Colon (tissue), 2 donors: Measurements from ENCODE around the gene TGFB1.

Experiments
- FAIRE-seq: peaks from 2 replicates; lab custom pipeline; 2012; peaks lifted over from hg19 to GRCh38; lab: Jason Lieb, UNC
- donor health status: control.
- donor health status: control.

The TGFB1 gene

DNA sequence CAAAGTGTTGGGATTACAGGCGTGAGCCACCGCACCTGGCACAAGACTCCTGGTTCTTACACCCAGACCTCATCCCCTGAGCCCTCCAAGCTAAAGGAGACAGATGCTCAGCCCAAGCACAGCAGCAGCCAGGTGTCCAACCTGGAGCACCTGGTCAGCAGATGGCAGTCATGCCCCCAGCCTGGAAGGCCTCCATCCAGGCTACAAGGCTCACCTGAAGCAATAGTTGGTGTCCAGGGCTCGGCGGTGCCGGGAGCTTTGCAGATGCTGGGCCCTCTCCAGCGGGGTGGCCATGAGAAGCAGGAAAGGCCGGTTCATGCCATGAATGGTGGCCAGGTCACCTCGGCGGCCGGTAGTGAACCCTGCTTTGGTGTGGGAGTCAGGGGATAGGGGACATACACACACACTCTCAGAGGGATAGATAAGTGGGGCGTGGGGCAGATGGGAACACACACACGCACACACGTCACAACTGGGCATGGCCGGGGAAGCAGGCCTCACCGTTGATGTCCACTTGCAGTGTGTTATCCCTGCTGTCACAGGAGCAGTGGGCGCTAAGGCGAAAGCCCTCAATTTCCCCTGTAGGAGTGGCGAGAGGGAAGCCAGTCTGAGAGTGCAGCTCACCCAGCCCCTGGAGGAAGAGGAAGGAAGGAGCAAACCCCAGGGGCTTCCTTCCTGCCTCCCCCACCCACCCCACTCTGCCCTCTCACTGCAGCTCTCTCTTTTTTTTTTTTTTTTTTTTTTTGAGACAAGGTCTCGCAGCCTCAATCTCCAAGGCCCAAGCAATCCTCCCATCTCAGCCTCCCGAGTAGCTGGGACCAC is 11.8 kb downstream of the TGFB1 start:
- no peak for FAIRE-seq

DNA sequence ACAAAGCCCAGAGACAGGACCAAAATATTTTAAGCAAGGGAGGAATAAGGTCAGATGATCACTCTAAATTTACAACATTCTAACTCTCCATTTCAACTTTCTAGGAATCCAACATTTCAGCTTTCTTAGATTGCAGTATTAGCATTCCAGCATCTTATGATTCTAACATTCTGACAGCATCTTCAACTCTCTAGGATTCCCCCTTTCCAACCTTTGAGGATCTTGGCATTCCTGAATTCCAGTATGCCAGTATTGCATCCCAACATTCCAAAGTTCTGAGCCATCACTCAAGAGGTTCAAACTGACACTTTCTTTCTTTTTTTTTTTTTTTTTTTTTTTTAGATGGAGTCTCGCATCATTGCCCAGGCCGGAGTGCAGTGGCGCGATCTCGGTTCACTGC is 13.8 kb downstream of the TGFB1 start:
- no peak for FAIRE-seq

DNA sequence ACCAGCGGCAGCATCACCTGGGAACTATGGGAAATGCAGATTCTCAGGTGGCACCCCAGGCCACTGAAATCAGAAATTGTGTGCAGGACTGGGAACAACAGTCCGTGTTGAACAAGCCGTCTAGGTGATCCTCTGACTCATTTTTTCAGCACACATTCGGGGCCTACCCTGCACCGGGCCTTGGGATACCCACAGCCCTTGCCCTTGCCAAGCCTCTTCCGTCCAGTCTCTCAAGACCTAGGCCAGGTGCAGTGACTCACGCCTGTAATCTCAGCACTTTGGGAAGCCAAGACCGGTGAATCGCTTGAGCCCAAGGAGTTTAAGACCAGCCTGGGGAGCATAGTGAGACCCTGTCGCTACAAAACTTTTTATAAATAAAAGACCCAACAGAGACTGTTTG is 18.3 kb downstream of the TGFB1 start:
- no peak for FAIRE-seq

DNA sequence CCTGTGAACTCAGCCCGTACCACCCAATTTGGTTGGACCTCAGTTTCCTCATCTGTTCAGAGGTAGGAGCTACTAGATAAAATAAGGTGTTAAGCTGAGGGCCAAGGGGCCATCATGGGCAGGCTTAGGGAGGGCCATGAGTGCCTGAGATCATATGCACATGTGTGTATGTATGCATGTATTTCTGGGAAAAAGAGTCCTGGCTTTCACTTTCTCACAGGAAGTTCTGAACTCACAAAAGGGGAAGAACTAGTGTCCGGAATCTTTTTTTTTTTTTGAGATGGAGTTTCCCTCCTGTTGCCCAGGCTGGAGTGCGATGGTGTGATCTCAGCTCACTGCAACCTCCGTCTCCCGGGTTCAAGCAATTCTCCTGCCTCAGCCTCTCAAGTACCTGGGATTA is 18.9 kb downstream of the TGFB1 start:
- no peak for FAIRE-seq

DNA sequence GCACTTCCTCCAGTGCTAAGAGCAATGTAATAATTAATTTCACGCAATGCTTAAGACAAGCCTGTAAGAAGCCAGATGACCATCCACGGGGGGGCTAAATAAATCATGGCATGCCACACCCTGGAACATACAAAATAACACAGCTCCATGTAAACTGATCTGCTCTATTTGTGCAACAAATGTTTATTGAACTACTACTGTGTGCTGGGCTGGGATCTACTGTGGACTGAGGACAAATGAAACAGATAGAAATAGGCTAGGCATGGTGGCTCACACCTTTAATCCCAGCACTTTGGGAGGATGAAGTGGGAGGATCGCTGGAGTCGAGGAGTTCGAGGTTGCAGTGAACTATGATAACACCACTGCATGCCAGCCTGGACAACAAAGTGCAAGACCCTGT is 21.3 kb downstream of the TGFB1 start:
- FAIRE-seq = no peak

DNA sequence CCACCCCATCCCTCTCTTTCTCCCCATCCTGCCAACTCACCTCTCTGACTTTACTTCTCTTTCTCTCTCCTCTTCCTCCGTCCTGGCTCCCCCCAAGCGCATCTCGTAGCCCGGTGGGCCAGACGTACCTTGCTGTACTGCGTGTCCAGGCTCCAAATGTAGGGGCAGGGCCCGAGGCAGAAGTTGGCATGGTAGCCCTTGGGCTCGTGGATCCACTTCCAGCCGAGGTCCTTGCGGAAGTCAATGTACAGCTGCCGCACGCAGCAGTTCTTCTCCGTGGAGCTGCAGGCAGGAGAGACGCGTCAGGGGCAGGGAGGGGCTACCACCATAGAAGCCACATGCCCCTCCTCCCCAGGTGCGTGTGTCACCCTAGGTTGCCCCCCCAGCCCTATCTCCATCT is 21.7 kb downstream of the TGFB1 start:
- FAIRE-seq = no peak

DNA sequence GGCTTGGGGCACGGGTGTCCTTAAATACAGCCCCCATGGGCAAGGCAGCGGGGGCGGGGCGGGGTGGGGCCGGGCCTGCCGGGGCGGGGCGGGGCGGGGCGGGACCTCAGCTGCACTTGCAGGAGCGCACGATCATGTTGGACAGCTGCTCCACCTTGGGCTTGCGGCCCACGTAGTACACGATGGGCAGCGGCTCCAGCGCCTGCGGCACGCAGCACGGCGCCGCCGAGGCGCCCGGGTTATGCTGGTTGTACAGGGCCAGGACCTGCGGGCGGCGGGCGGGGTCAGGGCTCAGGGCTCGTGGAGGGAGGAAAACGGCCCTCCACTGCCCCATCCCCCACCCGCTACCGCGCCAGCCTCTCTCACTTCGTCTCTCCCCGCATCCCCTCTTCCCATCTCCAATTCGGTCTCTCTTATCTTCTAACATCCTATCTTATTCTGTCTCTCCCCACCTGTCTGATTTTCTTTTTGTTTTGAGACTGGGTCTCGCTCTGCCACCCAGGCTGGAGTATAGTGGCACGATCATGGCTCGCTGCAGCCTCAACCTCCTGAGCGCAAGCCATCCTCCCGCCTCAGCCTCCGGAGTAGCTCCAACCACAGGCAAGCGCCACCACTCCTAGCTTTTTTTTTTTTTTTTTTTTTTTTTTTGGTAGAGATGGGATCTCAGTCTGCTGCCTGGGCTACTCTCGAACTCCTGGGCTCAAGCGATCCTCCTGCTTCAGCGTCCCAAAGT is 22.6 kb downstream of the TGFB1 start:
- FAIRE-seq = no peak

DNA sequence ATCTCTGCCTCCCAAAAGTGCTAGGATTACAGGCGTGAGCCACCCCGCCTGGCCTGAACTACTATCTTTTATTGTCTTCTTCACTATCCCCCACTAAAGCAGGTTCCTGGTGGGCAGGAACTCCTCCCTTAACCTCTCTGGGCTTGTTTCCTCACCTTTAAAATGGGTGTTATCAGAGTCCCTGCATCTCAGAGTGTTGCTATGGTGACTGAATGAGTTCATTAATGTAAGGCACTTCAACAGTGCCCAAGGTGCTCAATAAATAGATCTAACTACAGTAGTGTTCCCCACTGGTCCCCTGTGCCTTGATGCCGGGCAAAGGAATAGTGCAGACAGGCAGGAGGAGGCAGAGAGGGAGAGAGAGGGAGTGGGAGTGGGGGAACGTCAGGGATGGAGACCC is 23.2 kb downstream of the TGFB1 start:
- FAIRE-seq = no peak

DNA sequence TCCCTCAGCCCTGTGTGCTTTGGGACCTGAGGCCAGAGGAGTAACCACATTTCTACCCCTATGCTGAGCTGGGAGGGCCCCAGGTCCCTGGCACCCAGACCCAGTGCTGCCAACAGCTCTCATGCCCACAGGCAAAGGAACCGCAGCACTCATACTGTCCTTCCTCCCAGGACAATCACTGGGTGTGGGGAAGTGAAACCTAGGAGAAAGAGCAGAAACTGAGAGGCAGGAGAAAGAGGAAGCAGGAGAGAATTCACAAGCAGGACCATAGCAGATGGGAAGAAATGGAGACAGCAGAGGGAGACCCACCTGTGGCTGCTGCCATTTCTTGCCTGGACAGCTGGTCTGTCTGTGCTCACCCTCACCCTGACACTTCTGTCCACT is 24.9 kb downstream of the TGFB1 start:
- no peak for FAIRE-seq

DNA sequence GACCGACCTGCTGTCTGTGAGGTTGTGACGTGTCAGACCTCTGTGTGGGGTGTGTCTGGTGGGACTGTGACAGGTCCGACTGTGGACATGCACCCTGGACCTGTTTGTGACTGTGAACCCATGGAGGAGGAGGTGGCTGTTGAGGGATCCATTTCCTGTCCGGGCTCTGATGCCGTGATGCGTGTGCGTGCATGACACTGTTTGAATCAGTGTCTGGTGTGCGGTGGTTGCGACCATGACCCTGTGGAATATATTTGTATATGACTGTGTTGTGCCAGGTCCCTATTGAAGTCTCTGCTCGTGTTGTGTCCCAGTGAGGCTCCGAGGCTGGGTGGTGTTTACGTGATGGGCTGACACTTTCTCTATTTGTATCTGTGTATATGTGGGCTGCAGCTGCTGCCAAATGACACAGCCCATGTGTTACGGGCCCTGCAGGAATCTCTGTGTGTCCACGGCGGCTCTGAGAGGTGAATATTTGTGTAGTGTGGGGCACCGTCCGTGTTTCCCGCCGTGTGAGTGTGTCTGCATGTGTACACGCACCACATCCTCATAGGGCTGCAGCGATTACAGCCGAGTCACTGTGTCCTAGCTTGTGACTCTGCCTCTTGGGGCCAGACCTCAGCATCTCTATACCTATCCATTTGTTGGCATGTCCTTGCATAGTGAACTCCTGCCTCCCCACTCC is 25.4 kb downstream of the TGFB1 start:
- FAIRE-seq = no peak

DNA sequence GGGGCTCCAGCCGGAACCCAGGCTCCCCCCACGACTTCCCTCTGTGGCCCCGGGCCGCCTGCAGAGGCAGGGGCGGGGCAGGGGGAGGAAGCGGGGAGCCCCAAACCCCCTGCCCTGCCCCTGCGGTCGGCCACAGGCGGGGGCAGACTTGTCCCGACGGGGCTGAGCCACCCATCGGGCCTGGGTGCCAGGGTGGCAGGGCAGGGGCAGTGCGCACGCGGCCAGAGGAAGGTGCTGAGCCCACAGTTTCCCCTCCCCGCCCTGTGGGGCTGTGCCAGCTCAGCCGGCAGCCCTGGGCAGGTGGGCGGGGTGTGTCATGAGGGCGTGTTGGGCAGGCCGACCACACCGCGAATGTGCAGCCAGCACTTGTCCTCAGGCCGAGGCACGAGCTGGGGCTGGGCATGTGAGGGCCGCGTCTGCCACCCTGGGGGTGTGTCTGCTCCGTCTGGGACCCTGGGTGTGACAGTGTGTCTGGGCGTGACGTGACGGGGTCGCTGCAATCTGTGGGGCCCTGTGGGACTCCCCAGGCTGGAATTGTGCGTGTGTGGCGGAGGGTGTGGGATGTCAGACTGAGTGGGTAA is 26.1 kb downstream of the TGFB1 start:
- FAIRE-seq = no peak

DNA sequence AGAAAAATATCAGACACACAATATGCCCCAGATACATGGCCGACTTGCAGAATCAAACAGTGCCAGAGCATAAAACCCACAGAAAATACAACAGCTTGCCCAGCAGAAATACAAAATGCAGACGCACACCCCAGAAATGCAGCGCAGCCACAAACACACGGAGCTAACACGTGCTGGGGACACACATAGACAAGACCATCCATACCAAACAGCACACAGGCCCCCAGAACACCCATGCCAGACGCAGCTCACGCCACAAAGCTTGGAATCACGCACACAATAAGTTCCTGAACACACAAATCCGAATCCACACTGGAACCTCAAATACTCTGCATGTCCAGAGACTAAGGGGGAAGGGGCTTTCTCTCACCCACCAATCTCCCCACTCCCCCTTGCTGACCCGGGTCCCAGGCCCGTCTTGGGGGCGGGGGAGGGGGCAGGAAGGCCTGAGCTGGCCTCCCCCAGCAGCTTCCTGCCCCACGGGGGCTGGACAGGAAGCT is 26.6 kb downstream of the TGFB1 start:
- FAIRE-seq = no peak

DNA sequence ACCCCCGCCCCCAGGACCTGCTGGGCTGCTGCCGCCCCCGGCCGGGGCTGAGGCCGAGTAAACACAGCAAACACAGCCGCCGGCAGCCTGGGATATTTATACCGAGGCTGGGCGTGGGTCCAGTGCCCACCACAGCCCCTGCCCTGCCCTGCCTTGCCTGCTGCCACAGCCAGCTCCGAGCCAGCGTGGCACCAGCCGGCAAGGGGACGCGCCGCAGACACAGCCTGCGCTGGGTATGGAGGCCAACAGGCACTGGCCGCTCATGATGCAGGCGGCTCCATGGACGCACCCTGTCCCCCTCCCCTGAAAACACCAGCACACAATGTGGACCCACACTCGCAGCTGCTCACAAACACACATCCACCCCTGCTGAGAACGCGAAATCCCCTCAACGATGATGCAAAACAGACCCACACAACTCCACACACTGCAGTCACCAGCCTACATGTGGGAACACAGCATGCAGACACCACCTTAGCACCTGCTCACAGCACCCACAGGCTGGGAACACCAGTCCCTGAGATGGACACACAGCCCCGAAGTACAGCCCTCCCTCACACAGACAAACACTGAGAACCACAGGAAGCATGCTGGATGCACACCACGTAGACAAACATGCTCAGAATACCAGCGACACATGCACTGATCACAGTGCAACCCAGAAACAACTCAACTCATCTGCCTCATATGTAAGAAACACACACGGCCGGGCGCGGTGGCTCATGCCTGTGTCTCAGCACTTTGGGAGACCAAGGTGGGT is 27.6 kb downstream of the TGFB1 start:
- no peak for FAIRE-seq

DNA sequence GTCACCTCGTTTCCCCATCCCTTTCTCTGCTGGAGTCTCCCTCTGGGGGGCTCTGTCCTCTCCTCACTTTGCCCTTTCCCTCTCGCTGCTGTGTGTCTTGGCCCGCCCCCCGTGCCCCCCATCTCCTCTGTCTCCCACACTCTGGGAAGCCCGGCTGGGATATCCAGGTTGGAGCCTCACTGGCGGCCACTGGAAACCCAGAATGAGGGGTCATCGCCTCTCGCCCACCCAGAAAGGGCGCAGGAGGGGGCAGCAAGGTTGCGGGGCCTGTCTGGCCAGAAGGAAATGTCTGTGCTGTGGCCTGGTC is 28.1 kb downstream of the TGFB1 start:
- no peak for FAIRE-seq

DNA sequence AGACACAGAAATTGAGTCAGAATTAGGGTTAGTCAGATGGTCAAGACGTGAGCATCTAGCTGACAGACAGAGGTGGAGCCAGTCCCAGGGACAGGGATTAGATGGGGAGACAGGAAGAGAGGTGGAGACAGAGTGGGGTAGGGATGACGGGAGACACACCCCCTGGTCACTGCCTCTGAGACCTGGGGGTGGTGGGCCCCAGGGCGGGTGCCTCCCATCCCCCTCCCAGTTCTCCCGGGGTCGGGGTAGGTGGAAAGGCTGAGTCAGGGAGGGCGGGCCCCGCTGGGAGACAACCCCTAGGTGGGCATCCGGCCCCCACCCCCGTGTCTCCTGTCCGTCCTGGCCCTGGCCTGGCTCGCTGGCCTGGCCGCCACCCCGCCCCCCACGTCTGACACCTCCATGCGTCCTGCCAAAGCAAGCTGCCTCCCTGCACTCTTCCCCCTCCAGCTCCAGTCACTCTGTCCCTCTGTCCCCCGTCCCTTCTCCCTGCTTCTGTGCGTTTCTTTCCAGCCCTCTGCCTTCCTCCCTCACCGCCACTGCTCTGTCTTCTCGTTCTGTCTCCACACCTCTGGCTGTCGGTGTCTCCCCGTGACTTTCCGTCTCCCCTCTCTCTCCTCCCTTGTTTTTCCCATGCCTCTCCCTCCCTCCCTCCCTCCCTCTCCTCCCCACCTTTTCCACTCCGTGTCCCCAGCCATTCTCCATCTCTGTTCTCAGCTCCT is 28.6 kb downstream of the TGFB1 start:
- FAIRE-seq = no peak

DNA sequence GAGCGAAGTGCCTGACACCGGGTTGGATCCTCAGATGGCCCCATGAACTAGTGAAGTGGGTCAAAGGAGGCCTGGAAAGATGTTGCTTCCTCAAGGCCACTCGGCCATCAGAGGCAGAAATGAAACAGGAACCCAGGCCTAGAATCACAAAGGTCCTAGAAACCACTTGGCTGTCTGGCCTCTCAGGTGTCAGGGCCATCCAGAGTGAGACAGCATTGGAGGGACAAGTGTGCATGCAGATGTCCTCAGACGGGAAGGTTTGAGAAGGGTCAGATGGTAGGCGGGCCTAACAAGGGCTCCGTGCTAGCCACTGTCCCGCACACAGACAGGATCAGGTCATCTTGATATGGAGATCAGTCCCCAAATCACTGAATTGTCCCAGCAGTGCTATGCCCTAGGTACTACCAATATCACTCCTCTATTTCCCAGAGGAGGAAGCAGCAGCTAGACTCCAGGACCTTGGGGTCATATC is 29.5 kb downstream of the TGFB1 start:
- no peak for FAIRE-seq

DNA sequence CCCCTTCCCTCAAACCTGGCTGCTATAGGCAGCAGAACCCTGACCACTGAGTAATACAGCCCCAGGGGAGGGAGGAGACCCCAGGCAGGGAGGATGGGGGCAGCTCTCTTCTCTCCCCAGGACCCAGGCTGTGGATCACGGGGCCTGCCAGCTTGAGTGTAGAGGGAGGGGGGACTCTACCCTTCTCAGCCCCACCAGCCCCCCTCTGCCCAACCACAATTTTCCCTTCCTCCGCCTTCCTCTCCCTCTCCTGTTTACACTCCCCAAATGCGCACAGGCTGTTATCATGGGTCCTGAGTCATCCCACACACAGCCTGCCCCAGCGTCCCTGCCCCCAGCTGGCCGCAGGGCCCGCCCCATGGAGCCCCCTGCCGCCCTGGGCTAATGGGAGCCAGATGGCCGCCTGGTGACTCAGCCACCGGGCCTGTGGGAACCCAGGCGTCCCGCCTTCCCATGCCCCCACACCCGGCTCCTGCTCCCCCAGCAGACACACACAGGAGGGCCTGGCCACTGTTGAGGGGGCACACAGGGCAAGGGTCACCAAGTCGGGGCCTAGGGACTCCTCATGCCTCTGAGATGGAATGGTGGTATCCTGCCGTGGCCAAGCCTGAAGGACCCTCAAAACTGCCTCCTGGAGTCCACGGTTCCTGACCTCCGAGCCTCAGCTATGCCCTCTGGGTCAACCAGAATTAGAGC is 30.1 kb downstream of the TGFB1 start:
- no peak for FAIRE-seq

DNA sequence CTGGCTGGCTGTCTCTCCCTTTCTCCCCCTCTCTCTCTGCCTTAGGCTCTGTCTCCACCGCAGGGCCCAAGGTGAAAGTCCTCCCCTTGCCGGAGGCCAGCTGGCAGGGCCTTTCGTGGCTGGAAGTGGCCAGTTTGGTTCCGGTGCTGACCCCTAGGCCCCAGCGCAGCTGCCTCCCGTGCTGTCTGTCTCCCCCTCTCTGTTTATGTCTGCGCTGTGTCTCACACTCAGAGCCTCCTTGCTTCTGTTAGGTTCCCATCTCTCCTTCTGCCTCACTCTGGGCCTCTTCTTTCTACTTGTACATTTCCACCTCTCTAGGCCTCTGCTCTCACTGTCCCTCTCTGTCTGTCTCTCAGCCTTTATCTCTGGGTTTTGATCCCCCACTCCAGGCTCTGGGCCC is 30.7 kb downstream of the TGFB1 start:
- FAIRE-seq = no peak

DNA sequence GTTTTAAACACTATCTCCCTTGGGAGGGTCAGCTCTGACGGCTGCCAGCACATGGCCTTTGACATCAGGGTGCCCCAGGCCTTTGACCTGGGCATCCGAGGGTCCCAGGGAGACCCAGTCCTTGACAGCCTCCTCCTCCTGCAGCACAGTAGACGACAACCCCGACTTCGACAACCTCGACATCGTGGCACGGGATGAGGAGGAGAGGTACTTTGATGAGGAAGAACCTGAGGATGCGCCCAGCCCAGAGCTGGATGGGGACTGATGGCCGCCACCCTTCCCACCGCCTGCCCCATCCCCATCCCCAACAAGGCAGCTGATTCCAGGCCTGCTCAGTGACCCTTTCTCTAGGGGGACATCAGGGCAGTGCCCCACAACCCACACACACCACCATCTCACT is 31.3 kb downstream of the TGFB1 start:
- FAIRE-seq = no peak

DNA sequence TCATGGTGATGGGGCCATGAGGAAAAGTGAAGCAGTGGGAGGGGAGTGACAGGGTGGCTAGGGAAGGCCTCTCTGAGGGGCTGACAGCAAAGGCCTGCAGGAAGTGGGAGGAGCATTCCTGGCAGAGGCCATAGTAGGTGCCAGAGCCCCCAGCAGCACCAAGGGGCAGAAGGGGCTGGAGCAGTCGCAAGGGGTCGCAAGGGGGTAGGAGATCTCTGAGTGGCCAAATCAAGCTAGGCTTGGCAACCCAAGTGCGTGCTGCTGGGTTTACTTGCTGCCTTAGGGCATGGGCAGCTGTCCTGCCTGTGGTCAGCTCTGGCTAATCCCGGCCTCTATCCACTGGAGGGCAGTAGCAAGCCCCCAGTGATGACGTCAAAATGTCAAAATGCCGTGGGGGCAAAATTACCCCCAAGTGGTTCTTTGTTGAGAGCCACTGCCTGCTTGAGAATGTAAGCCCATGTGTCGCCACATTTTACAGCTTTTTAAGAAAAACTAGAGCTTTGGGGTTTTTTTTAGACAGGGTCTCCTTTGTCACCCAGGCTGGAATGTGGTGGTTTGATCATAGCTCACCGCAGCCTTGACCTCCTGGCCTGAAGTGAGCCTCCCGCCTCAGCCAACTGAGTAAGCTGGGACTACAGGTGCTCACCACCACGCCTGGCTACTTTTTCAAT is 32.0 kb downstream of the TGFB1 start:
- FAIRE-seq = no peak
